ENCODE data around the gene PAPSS1. TPM values are rescaled to one million over a fixed set of nuclear protein-coding genes. Genes with fewer than 3 reads are reported as not detected.
"Not testable (repeated sequence)": the region's sequence is repeated elsewhere in the genome, so short reads cannot be mapped to it uniquely, and the experiment has no call there.

Gene PAPSS1
- total RNA-seq, 1 experiment from 2014 or later: 83.6 TPM

- Histone ChIP-seq H2BK120ac (ENCODE audit: low read depth, low read length, poor library complexity, severe bottlenecking) (no peak overlapping the region), H3T11ph (ENCODE audit: low read length) (no peak overlapping the region), H4K20me1 (ENCODE audit: control insufficient read depth, insufficient read depth, insufficient read length) (no peaks in the 10 kb centered on the region), H2AK5ac (ENCODE audit: insufficient read length, low read length) (no peak overlapping the region), H2BK20ac (ENCODE audit: low read depth, low read length, poor library complexity, severe bottlenecking) (no peak overlapping the region), H3K4ac (ENCODE audit: low read depth, low read length) (no peak overlapping the region), H3K4me1 (ENCODE audit: insufficient read depth, low read length) (no peaks in the 10 kb centered on the region), H4K5ac (ENCODE audit: insufficient read length, low read depth, low read length) (no peak overlapping the region), H3K23ac (ENCODE audit: insufficient read length, low read depth, low read length) (no peak overlapping the region), H2AFZ (ENCODE audit: low read length) (no peak overlapping the region), H3K23me2 (ENCODE audit: insufficient read length, low read depth, low read length, poor library complexity, severe bottlenecking) (peaks cover 10% of the 10 kb centered on the region), H3K9me3 (ENCODE audit: control insufficient read depth, low read depth, low read length) (no peaks in the 10 kb centered on the region), H3K79me2 (ENCODE audit: insufficient read depth, low read length) (no peaks in the 10 kb centered on the region), H2BK5ac (ENCODE audit: insufficient read length, low read length) (no peak overlapping the region), H3K79me1 (ENCODE audit: insufficient read depth, low read depth, low read length, poor library complexity, severe bottlenecking) (no peaks in the 10 kb centered on the region), H3K18ac (ENCODE audit: insufficient read length, low read depth, low read length) (no peak overlapping the region), H4K8ac (replicated peaks; ENCODE audit: insufficient read length, low read depth, low read length) (no peak overlapping the region), H4K91ac (ENCODE audit: insufficient read length, low read depth, low read length) (no peak overlapping the region), H3K4me2 (ENCODE audit: insufficient read depth, insufficient read length, low read length) (no peak overlapping the region), H3K27ac (ENCODE audit: insufficient read length, low read depth, low read length) (no peak overlapping the region), H3K56ac (ENCODE audit: insufficient read length, low read depth, low read length) (no peak overlapping the region), H2BK15ac (ENCODE audit: low read depth, low read length) (no peak overlapping the region), H3K14ac (ENCODE audit: insufficient read depth, low read length) (no peak overlapping the region), H3K9ac (ENCODE audit: extremely low read depth, insufficient read length, low read length) (no peak overlapping the region), H2BK12ac (ENCODE audit: insufficient read length, low read depth, low read length) (no peak overlapping the region), H3K27me3 (ENCODE audit: insufficient read depth, low read length) (no peaks in the 10 kb centered on the region)
- no CpG with 5 or more reads among the region's 3 CpGs for WGBS (ENCODE audit: extremely low coverage, insufficient read length, low lambda C conversion rate)
- H3K27me3 Mint-ChIP-seq (ENCODE audit: low read depth): no peaks in the 10 kb centered on the region; the same call in 1 of the 2 replicates
- no peak for DNase-seq
- H3K4me1 Mint-ChIP-seq: peaks cover 7 to 11% of the 10 kb centered on the region in 2 experiments
- no peak overlapping the region for H3K4me3 Mint-ChIP-seq
- H3K36me3 Mint-ChIP-seq (ENCODE audit: insufficient read depth in 1 of 3, low read depth in 3 of 3): no peaks in the 10 kb centered on the region
- no peaks in the 10 kb centered on the region; a peak in 2 of 5 replicates for H3K9me3 Mint-ChIP-seq
- no peak overlapping the region for H3K27ac Mint-ChIP-seq
- TF ChIP-seq CTCF (conservative IDR thresholded peaks at IDR 0.05): no peak
Observed at GRCh38 chr4:107725281-107725859, 5.3 kb upstream of the PAPSS1 start.

DNA sequence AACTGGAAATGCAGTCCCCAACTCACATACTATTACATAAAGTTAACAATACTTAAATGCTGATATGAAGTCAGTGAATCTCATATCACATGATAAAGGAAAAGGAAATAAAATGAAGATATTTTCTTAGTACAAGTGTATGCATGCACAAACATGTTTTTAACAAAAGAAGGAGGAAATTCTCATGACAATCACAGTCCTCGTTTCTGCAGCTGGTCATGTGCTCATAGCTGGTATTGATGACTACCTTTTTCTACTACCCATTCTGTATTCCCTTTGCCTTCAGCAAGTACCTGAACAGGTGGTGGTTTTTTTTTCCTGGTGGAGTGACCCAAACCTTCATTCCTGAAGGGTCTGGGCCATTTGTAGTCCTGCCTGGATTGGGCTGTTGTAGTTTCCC lies 3.3 kb upstream of the PAPSS1 start:
- H3K79me1 ChIP-seq (ENCODE audit: insufficient read depth, low read depth, low read length, poor library complexity, severe bottlenecking); H3K14ac ChIP-seq (ENCODE audit: insufficient read depth, low read length): not testable (repeated sequence)
- WGBS (ENCODE audit: extremely low coverage, insufficient read length, low lambda C conversion rate): no CpG with 5 or more reads among the region's 1 CpG

More for the DNA sequence above, 3.3 kb upstream of the PAPSS1 start:
- not testable (repeated sequence) for H3K9me3 Mint-ChIP-seq; H3K27ac Mint-ChIP-seq; H3K4me3 Mint-ChIP-seq; H3K18ac ChIP-seq (ENCODE audit: insufficient read length, low read depth, low read length); H2BK15ac ChIP-seq (ENCODE audit: low read depth, low read length); H2BK5ac ChIP-seq (ENCODE audit: insufficient read length, low read length); H3K79me2 ChIP-seq (ENCODE audit: insufficient read depth, low read length); H3T11ph ChIP-seq (ENCODE audit: low read length); H3K4me2 ChIP-seq (ENCODE audit: insufficient read depth, insufficient read length, low read length); H3K9me3 ChIP-seq (ENCODE audit: control insufficient read depth, low read depth, low read length); H3K36me3 Mint-ChIP-seq (ENCODE audit: insufficient read depth in 1 of 3, low read depth in 3 of 3); H3K27me3 Mint-ChIP-seq (ENCODE audit: low read depth); H2BK20ac ChIP-seq (ENCODE audit: low read depth, low read length, poor library complexity, severe bottlenecking); DNase-seq; H3K23ac ChIP-seq (ENCODE audit: insufficient read length, low read depth, low read length); H4K8ac ChIP-seq (replicated peaks; ENCODE audit: insufficient read length, low read depth, low read length); H2BK12ac ChIP-seq (ENCODE audit: insufficient read length, low read depth, low read length); H3K27me3 ChIP-seq (ENCODE audit: insufficient read depth, low read length); H3K9ac ChIP-seq (ENCODE audit: extremely low read depth, insufficient read length, low read length); H2AFZ ChIP-seq (ENCODE audit: low read length); H4K20me1 ChIP-seq (ENCODE audit: control insufficient read depth, insufficient read depth, insufficient read length); H4K91ac ChIP-seq (ENCODE audit: insufficient read length, low read depth, low read length); H2BK120ac ChIP-seq (ENCODE audit: low read depth, low read length, poor library complexity, severe bottlenecking); H4K5ac ChIP-seq (ENCODE audit: insufficient read length, low read depth, low read length); H2AK5ac ChIP-seq (ENCODE audit: insufficient read length, low read length); H3K4ac ChIP-seq (ENCODE audit: low read depth, low read length); H3K4me1 ChIP-seq (ENCODE audit: insufficient read depth, low read length); H3K56ac ChIP-seq (ENCODE audit: insufficient read length, low read depth, low read length); H3K27ac ChIP-seq (ENCODE audit: insufficient read length, low read depth, low read length)
- H3K4me1 Mint-ChIP-seq: peaks cover 17 to 19% of the 10 kb centered on the region in 2 experiments
- peaks cover 16% of the 10 kb centered on the region for H3K23me2 ChIP-seq (ENCODE audit: insufficient read length, low read depth, low read length, poor library complexity, severe bottlenecking)

Data from H9 (cell line).